DOHH2 (cell line): ENCODE data around the gene TOMM20L.

Experiments
- H3F3A ChIP-seq: fragments of 200-600 bp; sonication (generic), shearing (Covaris generic); 2 replicates; pipeline ENCODE4 v1.6.0; 2016; ENCODE audit warnings: antibody characterized with exemption, mild to moderate bottlenecking; ENCODE audit not compliant: control insufficient read depth, insufficient read depth
- H3K27ac ChIP-seq: fragments of 200-600 bp; sonication (generic); 2 replicates; pipeline ENCODE4 v1.5.1; 2014; ENCODE audit warnings: low read depth, mild to moderate bottlenecking, low read length, moderate library complexity
- H3K27me3 ChIP-seq: fragments of 200-600 bp; sonication (generic); 2 replicates; pipeline ENCODE4 v1.6.1; 2014; ENCODE audit warnings: mild to moderate bottlenecking, low read length, mixed read lengths; ENCODE audit not compliant: control insufficient read depth
- H3K36me3 ChIP-seq: fragments of 200-600 bp; sonication (generic); 2 replicates; pipeline ENCODE4 v1.6.1; 2014; ENCODE audit warnings: mild to moderate bottlenecking, low read length, moderate library complexity, mixed read lengths; ENCODE audit not compliant: control insufficient read depth
- H3K4me1 ChIP-seq: fragments of 200-600 bp; sonication (generic); 2 replicates; pipeline ENCODE4 v1.6.1; 2014; ENCODE audit warnings: mild to moderate bottlenecking, low read length, mixed read lengths; ENCODE audit not compliant: control insufficient read depth
- H3K4me2 ChIP-seq: fragments of 200-600 bp; sonication (generic); 2 replicates; pipeline ENCODE4 v1.6.0; 2014; ENCODE audit warnings: mild to moderate bottlenecking, low read length, moderate library complexity
- H3K4me3 ChIP-seq: fragments of 200-600 bp; sonication (generic); 2 replicates; pipeline ENCODE4 v1.5.1; 2014; ENCODE audit warnings: mild to moderate bottlenecking, low read length, mixed read lengths
- H3K79me2 ChIP-seq: fragments of 200-600 bp; sonication (generic); 2 replicates; pipeline ENCODE4 v1.6.1; 2014; ENCODE audit warnings: mild to moderate bottlenecking, low read length, mixed read lengths; ENCODE audit not compliant: control insufficient read depth
- H3K9me2 ChIP-seq: fragments of 200-600 bp; sonication (generic); replicated peaks from 2 replicates; pipeline ENCODE4 v1.6.1; 2014; ENCODE audit warnings: mild to moderate bottlenecking, low read length, mixed read lengths; ENCODE audit not compliant: control insufficient read depth
- H3K9me3 ChIP-seq: fragments of 200-600 bp; sonication (generic); 2 replicates; pipeline ENCODE4 v1.6.1; 2014; ENCODE audit warnings: antibody characterized with exemption, low read length, mixed read lengths; ENCODE audit not compliant: control insufficient read depth, insufficient read depth
- H4K20me1 ChIP-seq: fragments of 200-600 bp; sonication (generic); 2 replicates; pipeline ENCODE4 v1.6.0; 2014; ENCODE audit warnings: low read depth, mild to moderate bottlenecking, antibody characterized with exemption, low read length, moderate library complexity; ENCODE audit not compliant: control insufficient read depth, insufficient read depth
- EZH2phosphoT487 ChIP-seq: fragments of 200-600 bp; sonication (generic); IDR thresholded peaks from 2 replicates; pipeline ENCODE4 v1.6.1; 2017; ENCODE audit warnings: borderline replicate concordance, mild to moderate bottlenecking, antibody characterized with exemption, low read length, moderate library complexity, mixed read lengths
- TF ChIP-seq, protein P1 (sequence below): fragments of 200-600 bp; sonication (generic); IDR thresholded peaks from one replicate; pipeline ENCODE4 v1.5.1; 2014; ENCODE audit warnings: antibody characterized with exemption, mild to moderate bottlenecking, low read depth, low read length; ENCODE audit not compliant: poor library complexity, severe bottlenecking

Gene TOMM20L

DNA sequence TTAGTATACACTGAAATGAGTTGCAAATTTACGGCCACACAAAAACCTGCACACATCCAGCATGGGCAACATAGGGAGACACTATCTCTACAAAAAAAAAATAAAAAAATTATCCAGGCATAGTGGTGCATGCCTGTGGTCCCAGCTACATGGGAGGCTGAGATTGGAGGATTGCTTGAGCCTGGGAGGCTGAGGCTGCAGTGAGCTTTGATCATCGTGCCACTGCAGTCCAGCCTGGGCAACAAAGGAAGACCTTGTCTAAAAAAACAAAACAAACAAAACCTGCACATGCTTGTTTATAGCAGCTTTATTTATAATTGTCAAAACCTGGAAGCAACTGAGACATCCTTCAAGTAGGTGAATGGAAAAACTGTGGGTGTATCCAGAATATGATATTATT, 4.9 kb upstream of the TOMM20L start:
- Histone ChIP-seq H3K27me3 (no peaks in the 10 kb centered on the region), H3K4me3 (no peak overlapping the region), H3F3A (peaks cover 6% of the 10 kb centered on the region), H3K4me2 (no peak overlapping the region), H3K9me3 (no peaks in the 10 kb centered on the region), H4K20me1 (no peaks in the 10 kb centered on the region), H3K79me2 (no peaks in the 10 kb centered on the region), H3K9me2 (no peaks in the 10 kb centered on the region), H3K27ac (no peak overlapping the region), H3K4me1 (peaks cover 8% of the 10 kb centered on the region), H3K36me3 (no peaks in the 10 kb centered on the region)
- TF ChIP-seq, protein P1, sequence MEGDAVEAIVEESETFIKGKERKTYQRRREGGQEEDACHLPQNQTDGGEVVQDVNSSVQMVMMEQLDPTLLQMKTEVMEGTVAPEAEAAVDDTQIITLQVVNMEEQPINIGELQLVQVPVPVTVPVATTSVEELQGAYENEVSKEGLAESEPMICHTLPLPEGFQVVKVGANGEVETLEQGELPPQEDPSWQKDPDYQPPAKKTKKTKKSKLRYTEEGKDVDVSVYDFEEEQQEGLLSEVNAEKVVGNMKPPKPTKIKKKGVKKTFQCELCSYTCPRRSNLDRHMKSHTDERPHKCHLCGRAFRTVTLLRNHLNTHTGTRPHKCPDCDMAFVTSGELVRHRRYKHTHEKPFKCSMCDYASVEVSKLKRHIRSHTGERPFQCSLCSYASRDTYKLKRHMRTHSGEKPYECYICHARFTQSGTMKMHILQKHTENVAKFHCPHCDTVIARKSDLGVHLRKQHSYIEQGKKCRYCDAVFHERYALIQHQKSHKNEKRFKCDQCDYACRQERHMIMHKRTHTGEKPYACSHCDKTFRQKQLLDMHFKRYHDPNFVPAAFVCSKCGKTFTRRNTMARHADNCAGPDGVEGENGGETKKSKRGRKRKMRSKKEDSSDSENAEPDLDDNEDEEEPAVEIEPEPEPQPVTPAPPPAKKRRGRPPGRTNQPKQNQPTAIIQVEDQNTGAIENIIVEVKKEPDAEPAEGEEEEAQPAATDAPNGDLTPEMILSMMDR, result no peak
- no peak for TF ChIP-seq EZH2phosphoT487

DNA sequence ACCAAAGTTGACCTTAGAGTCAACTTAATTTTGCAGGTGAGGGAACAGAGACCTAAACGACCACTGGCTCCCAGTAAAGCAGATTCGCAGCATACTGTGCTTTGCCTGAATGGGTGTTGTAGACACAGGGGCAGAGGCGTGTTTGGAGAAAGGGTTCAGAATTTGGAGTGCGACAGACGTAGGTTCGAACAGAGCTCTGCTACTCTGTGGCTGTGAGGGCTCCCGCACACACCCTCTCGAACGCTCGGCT, 243 bp upstream of the TOMM20L start:
- no peaks in the 10 kb centered on the region for H3K27me3 ChIP-seq
- H3K79me2 ChIP-seq, result no peaks in the 10 kb centered on the region
- no peak overlapping the region for H3K27ac ChIP-seq
- H3K4me1 ChIP-seq, result peaks cover 15% of the 10 kb centered on the region
- H3K9me2 ChIP-seq, result no peaks in the 10 kb centered on the region
- H3K4me3 ChIP-seq, result peak overlapping the region; percentile 75
- TF ChIP-seq, protein P1, result no peak
- TF ChIP-seq EZH2phosphoT487, result no peak
- 0 out of 2 replicates have a peak, but pooled peaks cover 9% of the 10 kb centered on the region for H3F3A ChIP-seq
- H3K9me3 ChIP-seq, result no peaks in the 10 kb centered on the region
- H4K20me1 ChIP-seq, result no peaks in the 10 kb centered on the region
- peak overlapping the region; percentile 75 for H3K4me2 ChIP-seq
- H3K36me3 ChIP-seq, result no peaks in the 10 kb centered on the region

DNA sequence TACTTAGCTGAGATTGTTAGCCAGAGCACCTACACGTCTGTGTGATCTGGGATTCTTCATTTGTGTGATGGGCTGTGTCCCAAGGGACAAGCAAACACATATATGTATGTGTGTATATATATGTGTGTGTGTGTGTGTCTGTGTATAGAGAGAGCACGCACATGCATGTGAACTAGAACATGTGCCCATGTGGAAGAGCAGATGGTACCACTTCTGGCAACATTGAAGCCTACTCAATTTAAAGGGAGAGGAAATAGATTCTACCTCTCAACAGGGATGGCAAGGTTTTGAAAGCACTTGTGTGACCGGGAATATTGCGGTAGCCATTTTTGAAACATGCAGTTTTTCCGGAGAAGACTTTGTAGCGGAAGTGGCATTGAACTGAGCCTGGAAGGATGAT, 1.4 kb downstream of the TOMM20L start:
- no peaks in the 10 kb centered on the region for H4K20me1 ChIP-seq
- no peaks in the 10 kb centered on the region for H3K79me2 ChIP-seq
- H3K4me2 ChIP-seq, result peak overlapping the region; percentile 75; the same call in 1 of the 2 replicates
- H3K9me2 ChIP-seq, result no peaks in the 10 kb centered on the region
- no peak overlapping the region for H3K27ac ChIP-seq
- no peaks in the 10 kb centered on the region for H3K9me3 ChIP-seq
- no peaks in the 10 kb centered on the region for H3K27me3 ChIP-seq
- no peak overlapping the region for H3K4me3 ChIP-seq
- no peak for TF ChIP-seq EZH2phosphoT487
- TF ChIP-seq, protein P1, result no peak
- 0 out of 2 replicates have a peak, but pooled peaks cover 9% of the 10 kb centered on the region for H3F3A ChIP-seq
- H3K4me1 ChIP-seq, result peaks cover 15% of the 10 kb centered on the region
- no peaks in the 10 kb centered on the region for H3K36me3 ChIP-seq

DNA sequence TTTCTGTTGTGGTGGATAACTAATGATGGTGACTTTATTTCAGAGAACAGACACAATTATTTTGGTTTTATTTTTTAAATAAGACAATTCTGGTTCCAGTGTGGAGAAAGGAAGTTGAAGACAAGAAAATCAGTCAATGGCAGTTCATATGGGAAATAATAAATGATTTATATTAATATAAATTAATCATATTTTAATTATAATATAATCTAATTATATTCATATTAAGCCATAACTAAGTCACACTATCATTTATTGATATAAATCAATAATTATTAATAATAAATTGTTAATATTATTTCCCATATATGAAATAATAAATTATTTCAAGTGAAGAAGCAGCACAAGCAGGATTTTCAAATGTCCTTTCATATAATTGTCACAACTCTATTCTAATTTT, 2.8 kb downstream of the TOMM20L start:
- H3K79me2 ChIP-seq, result no peaks in the 10 kb centered on the region
- no peak overlapping the region for H3K4me3 ChIP-seq
- H3K4me1 ChIP-seq, result peaks cover 15% of the 10 kb centered on the region
- no peaks in the 10 kb centered on the region for H3K9me2 ChIP-seq
- H3K4me2 ChIP-seq, result no peak overlapping the region
- no peak overlapping the region for H3K27ac ChIP-seq
- TF ChIP-seq EZH2phosphoT487, result no peak
- TF ChIP-seq, protein P1, result no peak
- H3K27me3 ChIP-seq, result no peaks in the 10 kb centered on the region
- no peaks in the 10 kb centered on the region for H3K36me3 ChIP-seq
- H3F3A ChIP-seq, result peaks cover 16% of the 10 kb centered on the region; the same call in 1 of the 2 replicates
- H3K9me3 ChIP-seq, result no peaks in the 10 kb centered on the region
- no peaks in the 10 kb centered on the region for H4K20me1 ChIP-seq
